ENCODE data around the gene RPL12.
A peak's percentile ranks its signal among the peaks of the same experiment; 100 is the strongest.

The RPL12 gene

DNA sequence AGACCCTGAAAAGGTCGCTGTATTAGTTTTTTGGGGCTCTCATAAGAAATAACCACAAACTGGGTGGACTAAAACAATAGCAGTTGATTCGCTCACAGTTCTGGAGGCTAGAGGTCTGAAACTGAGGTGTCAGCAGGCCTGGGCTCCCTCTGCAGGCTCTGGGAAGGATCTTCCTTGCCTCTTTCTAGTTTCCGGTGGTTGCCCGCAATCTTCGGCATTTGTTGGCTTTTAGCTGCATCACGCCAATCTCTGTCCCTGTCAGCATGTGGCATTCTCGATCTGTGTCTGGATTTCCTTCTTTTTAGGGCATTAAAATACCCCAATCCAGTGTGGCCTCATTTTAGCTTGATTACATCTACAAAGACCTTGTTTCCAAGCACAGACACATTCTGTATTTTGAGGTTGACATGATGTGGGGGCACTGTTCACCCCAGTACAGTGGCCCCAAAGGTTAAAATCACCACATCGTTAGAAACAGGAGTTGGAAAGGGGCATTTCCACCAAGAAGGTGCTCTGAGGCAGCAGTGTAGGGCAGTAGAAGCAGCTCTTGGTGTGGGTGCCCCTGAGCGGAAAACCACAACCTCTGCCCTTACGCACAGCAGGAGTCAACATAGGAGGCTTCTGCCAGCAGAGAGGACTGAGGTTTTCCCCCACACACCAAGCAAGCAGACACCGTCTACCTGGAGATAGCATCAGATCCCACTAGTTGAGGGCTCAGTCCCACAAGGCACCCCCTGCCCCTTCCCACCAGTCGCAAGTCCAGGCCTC, 13.5 kb downstream of the RPL12 start:
- peak; percentile 24 for DNase-seq

DNA sequence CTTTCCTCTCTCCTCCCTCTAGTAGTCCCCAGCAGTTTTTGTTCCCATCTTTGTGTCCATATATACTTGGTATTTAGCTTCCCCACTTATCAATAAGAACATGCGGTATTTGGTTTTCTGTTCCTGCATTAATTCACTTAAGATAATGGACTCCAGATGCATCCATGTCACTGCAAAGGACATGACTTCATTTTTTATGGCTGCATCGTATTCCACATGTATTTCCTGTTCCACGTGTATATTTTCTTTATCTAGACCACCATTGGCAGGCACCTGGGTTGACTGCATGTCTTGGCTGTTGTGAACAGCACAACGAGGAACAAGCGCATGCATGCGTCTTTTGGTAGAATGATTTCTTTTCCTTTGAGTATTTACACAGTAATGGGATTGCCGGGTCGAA, 20.8 kb downstream of the RPL12 start:
- no peak for DNase-seq

DNA sequence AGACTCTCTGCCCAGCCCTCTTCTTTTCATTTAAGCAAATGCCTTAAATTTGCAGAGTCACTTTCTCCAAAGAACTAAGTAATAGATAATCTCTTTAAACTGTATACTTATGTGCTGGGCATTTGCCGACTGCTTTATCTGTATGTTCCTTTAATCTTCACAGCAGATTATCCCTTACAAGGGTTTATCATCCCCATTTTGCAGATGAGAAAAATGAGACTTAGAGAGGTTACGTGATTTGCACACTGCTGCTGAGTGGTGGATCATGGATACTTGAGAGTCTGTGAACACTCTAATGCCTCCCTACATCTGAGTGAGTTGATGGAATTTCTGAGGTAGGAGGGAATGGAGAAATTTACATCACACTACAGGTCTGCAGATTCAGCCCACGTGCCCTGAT, 22.9 kb downstream of the RPL12 start:
- no peak for DNase-seq

DNA sequence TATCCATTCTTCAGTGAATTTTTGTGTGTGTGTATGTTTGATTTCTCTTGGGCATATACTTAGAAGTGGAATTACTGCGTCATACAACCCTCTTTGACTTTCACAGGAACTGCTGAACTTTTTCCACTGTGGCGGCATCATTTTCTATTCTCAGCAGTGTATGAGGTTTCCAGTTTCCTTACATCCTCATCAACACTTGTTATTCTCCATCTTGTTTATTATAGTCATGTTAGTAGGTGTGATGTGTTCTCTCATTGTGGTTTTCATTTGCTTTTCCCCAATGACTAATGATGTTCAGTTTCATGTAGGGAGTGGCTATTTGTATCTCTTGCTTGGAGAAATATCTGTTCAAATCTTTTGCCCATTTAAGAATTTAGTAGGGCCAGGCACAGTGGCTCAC, 24.4 kb downstream of the RPL12 start:
- DNase-seq, result no peak

DNA sequence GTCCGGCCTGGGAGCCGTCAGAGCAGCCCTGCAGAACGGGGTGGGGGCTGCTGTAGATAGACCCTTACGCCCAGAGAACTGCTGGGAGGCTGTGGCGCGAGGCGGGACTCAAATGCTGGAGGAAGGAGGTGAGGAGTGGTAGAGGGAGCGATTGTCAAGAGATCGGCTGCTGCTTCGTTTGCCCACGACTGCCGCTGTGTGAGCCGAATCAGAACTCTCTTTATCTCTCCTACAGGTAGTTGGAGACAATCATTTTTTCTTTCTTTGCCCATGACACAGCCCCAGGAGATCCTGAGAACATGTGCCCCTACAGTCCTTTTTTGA, 26.6 kb downstream of the RPL12 start:
- DNase-seq, result peak; percentile 38

DNA sequence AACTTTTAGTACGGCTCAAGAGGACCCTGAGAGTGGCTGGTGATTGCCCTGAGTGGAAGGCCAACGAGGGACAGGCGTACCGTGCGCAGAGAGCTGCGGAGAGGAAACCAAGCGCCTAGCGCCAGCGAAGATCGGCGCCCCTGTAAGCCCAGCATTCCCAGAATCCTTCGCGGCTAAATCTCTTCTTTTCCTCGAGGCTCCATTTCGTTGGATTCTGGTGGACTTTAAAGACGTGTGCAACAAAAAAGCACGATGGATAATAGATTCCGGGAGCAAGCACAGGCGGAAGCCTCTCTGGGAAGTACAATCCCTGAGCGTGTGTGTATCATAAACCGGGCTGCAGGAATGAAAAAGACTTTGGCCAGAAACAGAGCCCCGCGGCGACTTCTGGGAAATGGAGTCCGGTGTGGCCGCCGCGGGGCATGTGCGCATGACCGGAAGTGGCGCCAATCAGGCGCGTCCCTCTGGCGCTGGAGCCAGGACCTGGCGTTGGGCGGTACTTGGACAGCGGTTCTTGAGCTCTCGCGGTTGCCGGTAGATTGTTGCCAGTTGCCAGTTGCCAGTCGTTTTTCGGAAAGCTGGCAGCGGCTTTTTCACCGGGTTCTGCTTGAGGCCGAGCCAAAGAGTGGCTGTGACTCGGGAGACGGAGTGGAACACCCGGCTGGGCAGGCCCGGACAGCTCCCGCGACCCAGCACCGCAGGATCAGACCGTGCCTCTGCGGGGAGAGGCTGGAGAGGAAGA, 27.1 kb downstream of the RPL12 start, which contains the start of gene ZNF79:
ZNF79 (plus strand) TSS at position 449 of the 742 bp plus-strand sequence. CDS start 406 bp downstream, outside the sequence.
- peak; percentile 86 for DNase-seq

DNA sequence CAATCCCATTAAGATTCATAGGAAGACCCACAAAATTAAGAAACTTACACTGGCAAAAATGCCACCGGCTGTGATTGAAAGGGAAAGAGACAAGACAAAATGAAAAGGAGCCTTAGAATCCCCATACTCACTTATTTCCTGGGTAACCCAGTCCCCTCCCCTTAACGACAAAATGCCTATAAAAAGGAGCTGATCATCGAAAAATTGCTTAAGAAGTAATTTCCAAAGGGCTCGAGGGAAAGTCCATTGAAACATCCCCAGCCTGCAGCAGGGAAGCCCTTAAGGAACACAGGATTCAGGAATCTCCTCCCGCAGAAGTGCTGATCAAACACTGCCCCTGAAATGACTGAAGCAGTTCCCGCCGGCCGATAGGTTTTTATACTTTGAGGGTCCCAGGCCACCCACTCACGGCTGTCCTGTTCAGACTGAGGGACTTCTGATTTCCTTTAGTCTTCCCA, 27.7 kb downstream of the RPL12 start:
- DNase-seq, result no peak

DNA sequence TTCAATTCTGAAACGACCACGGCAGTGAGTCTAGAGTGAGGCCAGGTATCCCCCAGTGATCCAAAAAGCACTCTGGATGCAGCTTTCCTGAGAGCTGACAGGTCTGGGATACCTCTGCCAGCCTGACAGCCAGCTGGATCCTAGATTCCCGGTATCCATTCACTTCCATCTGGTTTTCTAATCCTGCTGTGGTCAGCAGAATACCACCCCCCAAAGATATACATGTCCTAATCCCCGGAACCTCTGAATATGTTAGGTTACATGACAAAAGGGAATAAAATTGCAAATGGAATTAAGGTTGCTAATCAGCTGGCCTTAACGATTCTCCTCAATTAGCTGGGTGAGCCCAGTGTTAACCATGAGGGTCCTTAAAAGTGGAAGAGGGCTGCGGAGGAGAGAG, 28.4 kb downstream of the RPL12 start:
- DNase-seq, result no peak

DNA sequence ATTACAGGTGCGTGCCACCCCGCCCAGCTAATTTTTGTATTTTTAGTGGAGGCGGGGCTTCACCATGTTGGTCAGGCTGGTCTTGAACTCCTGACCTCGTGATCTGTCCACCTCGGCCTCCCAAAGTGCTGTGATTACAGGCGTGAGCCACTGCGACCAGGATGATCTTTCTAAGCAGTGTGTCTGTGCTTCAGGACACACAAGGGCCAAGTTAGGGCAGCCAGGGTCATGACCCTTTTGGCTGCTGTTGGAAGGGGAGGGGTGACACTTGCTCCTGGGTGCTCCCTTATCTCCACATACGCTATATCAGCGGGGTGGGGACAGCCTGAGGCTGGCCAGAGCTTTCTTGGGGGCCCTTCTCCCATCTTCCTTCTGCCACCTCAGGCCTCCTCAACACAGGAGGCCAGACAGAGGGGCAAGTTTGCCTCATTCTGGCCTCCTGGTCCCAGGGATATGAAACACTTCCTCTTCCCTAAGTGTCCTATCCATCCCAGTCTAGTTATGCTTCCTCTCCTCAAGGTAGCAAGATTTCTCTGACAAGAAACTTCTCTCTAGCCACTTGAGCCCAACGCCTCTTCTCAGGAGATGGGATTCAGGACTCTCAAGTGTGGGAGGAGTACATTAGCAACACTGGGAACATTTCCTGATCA, 28.9 kb downstream of the RPL12 start:
- no peak for DNase-seq

DNA sequence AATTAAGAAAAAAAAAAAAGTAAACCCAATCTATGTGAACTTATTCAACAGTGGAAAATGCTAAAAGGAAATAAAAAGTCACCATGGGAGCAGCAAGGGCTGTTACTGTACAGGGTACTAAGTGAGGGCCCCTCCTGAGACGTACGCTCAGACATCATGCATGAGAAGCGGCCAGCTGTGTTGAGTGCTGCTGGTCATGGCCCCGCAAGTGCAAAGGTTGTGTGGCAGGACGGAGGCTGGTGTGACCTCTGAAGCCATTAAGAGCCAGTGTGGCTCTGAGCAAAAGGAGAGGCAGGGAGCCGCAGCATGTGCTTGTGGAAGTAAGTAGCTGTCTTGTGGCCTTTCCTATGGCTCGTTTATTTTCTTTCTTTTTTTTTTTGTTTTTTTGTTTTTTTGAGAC, 30.1 kb downstream of the RPL12 start:
- no peak for DNase-seq

DNA sequence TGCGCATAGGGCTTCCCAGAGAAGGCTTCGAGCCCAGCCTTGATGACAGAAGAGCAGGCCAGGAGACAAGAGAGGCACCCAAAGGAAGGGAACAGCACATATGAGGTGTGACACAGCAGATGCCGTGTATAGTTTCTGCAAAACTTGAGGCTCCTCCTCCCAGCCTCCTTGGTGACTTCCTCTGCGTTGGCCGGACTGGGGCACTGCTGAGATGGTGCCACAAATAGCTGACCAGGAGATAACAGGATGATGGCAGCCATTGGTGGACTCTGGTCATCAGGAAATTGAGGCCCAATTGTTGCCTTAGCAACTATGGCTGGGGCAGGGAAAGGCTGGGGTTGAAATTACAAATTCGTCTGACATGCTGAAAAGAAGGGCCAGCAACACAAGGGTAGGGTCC, 31.9 kb downstream of the RPL12 start:
- no peak for DNase-seq

DNA sequence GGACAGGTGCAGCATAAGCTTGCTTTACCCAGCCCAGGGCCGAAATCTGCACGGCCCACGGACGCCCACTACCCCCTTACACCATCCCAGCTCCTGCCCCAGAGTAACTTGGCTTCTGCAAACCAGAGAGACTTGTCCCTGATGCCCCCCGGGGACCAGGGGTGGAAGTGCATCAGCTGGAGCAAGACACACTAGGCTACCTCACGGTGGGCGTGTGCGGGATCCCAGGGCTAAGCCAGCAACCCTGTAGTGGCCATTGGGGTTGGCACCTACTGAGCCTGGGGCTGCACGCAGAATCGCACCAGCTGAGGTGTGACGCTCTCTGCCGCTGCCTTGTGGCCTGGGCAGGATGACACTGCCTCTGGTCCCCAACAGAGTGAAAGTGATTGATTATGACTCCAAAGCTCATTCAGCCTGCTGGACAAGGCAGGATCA, 33.2 kb downstream of the RPL12 start:
- DNase-seq, result peak; percentile 48

DNA sequence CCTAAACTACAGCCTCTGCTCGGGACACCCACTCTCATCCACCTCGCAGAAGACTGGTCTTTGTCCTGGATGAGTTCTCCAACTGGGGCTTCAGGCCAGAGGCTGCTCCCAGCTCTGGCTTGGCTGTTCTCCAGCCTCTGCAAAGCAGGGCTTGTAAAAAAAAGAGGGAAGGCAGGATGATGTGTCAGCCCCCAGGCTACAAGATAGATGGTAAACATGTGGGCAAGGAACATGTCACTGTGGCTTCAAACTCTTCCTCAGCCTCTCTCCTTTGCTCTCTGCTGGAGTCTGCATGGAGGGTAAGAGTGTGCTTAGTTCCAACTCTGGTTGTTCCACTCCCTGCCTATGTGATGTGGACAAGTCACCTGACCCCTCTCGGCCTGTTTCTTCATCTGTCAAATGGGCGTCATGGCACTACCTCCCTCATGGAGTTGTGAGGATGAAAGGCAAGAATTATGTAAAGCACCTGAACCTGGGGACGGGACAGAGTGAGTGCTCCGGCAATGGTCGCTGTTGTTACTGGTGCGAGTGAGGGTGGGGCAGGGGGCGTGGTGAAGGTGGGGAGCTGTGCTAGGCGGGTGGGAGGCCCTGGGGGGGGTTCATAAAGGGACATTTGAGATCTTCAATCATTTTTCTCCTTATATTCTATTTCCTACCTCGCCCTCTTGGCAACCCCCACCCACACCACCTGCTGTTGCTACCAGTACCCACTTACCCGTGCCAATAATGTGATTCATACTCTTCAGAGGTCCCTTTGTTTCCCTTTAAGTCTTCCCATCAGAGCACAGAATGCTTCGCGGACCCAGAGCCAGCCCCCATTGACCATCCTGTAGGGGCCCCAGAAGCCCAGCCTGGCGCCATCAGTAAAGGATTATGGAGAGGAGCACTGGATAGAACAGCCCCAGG, 33.8 kb downstream of the RPL12 start:
- DNase-seq, result no peak

DNA sequence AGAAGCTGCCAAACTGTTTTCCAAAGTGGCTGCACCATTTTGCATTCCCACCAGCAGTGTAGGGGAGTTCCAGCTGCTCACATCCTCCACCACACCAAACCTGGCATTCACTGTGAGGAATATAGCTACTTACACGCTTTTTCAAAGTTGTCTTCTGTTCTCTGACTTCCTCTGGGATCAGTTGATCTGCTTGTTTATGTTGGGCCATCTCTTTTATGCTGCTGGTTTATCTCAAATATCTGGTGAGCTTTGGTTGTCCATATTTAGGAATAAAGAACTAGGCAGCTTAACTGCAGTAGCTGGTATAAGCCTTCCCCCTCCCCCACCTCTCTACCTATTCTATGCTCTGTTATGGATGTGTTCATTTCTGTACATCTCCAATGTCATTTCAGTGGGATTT, 35.5 kb downstream of the RPL12 start:
- no peak for DNase-seq

DNA sequence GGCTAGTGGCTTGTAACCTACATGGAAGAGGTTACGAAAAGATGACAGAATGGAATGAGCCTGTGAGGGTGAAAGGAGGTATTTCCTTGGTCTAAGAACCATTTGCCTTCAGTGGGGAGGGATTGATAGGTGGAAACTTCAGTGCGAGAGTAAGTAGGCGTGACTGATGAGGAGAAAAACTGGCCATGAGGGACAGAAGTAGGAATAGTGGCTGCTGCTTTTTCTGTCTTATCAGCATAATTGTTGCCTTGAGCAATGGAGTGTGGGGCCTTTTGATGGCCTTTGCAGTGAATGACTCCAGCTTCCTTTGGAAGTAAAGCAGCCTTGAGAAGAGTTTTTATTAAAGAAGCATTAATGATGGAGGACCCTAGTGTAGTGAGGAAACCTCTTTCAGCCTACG, 36.1 kb downstream of the RPL12 start:
- no peak for DNase-seq

DNA sequence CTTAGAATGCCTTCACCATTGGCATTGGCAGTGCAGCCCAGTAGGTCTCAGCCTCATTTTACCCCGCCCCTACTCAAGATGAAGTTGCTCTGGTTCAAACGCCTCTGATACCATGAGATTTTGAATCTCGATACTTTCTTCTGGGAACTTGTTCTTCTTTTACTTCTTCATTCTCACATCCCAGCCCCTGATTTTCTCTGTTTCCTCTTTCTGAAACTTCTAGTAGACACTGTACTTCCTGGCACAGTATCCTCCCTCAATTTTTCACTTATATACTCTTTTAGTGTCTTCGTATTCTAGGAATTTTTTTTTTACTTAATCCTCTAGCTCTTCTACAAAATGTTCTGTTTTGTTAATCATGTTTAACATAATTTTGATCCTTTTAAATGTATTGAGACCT, 40.1 kb downstream of the RPL12 start:
- DNase-seq, result no peak

DNA sequence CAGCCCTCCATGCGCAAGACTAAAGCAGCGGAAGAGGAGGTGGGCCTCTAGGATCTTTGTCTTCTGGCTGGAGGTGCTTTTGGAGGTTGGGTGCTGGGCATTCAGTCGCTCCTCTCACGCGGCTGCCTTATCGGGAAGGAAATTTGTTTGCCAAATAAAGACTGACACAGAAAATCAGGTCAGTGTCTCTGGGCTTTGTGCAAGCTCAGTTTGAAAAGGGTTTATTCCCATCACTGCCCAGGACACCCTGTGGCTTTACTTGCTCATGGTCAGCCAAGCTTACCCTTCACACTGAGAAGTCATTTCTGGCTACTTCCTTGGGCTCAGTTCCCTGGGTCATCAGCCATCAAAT, 43.7 kb downstream of the RPL12 start:
- no peak for DNase-seq

DNA sequence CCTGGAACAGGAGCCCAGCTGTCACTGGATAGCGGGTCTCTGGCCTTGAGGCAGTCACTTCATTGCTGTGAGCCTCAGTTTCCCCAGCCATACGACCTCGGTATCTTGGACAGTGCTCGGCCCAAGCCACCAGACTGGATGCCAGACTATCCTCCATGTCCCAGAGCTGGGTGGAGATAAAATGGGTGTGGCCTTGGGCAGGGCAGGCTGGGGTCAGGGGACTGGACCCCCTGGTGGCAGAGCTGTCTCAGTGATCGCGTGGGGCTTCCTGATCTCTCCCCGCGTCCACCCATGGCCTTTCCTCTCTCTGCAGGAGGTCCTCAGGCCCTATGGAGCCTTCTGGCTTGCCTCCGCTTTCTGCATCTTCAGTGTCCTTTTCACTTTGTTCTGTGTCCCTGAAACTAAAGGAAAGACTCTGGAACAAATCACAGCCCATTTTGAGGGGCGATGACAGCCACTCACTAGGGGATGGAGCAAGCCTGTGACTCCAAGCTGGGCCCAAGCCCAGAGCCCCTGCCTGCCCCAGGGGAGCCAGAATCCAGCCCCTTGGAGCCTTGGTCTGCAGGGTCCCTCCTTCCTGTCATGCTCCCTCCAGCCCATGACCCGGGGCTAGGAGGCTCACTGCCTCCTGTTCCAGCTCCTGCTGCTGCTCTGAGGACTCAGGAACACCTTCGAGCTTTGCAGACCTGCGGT, 44.3 kb downstream of the RPL12 start:
- DNase-seq, result no peak

DNA sequence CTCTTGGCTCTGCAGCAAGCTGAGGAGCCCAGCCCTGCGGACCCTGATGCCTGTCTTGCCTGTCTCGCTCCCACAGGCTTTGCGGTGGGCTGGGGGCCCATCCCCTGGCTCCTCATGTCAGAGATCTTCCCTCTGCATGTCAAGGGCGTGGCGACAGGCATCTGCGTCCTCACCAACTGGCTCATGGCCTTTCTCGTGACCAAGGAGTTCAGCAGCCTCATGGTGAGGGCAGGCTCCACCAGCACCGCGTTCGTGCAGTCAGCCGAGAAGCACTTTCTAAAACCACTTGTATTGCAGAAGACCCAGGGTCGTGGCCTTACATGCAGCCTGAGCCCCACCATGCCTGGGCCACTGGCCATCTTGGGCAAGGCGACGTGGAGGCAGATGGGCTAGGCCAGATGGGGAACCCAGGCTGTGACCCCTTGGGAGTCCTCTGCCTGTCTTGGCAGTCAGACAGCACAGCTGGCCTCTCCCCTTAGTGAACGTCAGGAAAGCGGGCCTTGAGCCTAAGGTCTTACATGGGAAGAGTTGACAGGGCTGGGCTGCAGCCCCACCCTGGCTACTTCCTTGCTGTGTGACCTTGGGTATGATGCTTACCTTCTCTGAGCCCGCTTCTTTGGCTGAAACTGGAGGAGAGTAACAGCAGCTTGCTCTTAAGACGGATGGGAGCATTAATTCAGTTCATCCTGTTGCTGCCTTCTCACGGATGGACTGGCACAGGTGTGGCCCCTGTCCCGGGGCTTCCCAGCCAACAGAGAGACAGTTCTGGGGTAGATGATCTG, 45.7 kb downstream of the RPL12 start:
- no peak for DNase-seq

DNA sequence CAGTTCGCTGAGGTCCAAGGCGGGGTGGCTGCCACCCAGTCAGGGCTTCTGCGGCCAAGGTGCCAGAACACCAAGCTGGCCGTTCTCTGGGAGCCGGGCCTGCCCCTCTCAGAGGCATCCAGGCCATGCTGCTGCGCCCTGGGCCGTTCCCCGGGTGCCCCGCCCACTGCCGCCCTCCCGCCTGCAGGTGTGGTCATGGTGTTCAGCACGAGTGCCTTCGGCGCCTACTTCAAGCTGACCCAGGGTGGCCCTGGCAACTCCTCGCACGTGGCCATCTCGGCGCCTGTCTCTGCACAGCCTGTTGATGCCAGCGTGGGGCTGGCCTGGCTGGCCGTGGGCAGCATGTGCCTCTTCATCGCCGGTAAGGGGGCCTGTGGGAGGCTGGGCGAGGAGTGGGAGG, 46.6 kb downstream of the RPL12 start:
- DNase-seq, result no peak

DNA sequence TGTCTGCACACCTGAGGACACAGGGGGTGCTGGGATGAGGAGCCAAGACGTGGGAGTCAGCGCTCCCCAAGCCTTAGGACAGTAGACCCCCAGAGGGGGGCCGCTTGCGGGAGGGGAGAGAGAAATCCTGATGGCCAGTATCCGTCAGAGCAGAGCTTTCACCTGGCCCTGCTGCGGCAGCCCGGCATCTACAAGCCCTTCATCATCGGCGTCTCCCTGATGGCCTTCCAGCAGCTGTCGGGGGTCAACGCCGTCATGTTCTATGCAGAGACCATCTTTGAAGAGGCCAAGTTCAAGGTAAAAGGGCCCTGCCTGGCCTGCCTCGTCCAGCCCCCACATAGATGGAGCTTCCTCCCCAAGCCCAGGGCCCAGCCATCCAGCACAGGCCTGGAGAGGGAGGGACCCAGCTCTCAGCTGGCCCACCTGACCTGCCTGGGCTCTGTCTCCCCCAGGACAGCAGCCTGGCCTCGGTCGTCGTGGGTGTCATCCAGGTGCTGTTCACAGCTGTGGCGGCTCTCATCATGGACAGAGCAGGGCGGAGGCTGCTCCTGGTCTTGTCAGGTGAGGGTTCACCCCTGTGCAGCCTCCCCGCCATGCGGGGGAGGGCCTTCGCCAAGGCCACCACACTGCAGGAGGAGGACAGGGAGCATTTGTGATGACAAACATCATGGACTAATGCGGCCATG, 47.6 kb downstream of the RPL12 start:
- no peak for DNase-seq
